ENCODE results near the gene SLC7A6OS.

DNA sequence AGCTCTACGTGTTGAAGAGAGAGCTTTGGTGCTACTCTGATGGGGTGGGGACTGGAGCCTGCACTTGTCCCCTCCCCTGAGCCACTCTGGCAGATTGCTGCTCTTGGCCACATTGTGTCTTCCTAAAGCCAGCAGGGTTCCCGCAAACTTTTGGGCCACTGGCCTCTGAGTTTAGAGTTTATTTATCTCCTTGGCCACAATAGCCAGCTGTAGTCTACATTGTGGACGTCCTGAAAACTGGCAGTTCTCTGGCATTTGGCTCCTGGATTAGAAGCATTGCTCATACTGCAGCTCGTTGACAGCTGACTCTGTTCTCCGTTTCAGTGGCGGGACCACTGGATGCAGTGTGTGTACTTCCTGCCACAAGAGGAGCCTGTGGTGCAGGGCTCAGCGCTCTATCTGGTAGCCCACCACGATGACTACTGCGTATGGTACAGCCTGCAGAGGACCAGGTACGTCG lies 34.6 kb upstream of the SLC7A6OS start:
- TF ChIP-seq EZH2 (optimal IDR thresholded peaks at IDR 0.05; ENCODE audit: low read depth, low read length) (no peak), EZH2phosphoT487 (IDR thresholded peaks at IDR 0.05; ENCODE audit: low read length) (no peak)
- TF ChIP-seq, protein P1, sequence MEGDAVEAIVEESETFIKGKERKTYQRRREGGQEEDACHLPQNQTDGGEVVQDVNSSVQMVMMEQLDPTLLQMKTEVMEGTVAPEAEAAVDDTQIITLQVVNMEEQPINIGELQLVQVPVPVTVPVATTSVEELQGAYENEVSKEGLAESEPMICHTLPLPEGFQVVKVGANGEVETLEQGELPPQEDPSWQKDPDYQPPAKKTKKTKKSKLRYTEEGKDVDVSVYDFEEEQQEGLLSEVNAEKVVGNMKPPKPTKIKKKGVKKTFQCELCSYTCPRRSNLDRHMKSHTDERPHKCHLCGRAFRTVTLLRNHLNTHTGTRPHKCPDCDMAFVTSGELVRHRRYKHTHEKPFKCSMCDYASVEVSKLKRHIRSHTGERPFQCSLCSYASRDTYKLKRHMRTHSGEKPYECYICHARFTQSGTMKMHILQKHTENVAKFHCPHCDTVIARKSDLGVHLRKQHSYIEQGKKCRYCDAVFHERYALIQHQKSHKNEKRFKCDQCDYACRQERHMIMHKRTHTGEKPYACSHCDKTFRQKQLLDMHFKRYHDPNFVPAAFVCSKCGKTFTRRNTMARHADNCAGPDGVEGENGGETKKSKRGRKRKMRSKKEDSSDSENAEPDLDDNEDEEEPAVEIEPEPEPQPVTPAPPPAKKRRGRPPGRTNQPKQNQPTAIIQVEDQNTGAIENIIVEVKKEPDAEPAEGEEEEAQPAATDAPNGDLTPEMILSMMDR (IDR thresholded peaks at IDR 0.05; ENCODE audit: low read length) = no peak

All from MM.1S (cell line).